Measurements from ENCODE around the gene ACTL7B. TPM values are rescaled to one million over a fixed set of nuclear protein-coding genes. Genes with fewer than 3 reads are reported as not detected.
A peak's percentile ranks its signal among the peaks of the same experiment; 100 is the strongest.

ACTL7B gene
- total and polyA plus RNA-seq, 2 experiments from 2014 or later: not detected

DNA sequence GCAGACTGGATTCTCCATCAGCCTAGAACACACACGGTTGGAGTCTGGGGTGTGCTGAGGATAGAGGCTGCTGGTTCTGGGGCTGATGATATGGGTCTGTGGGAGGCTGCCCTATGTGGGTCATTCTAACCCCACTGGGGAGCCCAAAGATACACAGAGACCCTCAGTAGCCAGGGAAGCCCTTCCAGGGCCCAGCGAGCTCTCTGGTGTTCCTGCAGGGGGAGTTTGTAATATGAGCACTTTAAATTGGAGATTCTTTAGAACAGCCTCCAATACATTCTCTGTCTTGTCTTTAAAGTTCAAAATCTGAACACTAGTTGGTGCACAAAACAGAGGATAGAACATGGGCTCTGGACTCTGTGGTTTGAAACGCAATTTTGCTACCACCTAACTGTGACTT, 8.7 kb upstream of the ACTL7B start:
- no peaks in the 10 kb centered on the region for H3K9me3 Mint-ChIP-seq
- no peaks in the 10 kb centered on the region for H3K4me1 ChIP-seq (ENCODE audit: insufficient read depth)
- H3K4me3 Mint-ChIP-seq: no peak overlapping the region
- H3K9me2 ChIP-seq (ENCODE audit: insufficient read depth): no peaks in the 10 kb centered on the region
- H3K36me3 ChIP-seq (ENCODE audit: insufficient read depth): no peaks in the 10 kb centered on the region
- peak; percentile 61 for ATAC-seq
- H3K4me3 ChIP-seq: no peak overlapping the region
- H3K27me3 ChIP-seq (ENCODE audit: insufficient read depth): no peaks in the 10 kb centered on the region
- H3K27me3 Mint-ChIP-seq (ENCODE audit: insufficient read depth, low read depth, poor library complexity): peaks cover 4% of the 10 kb centered on the region
- no peaks in the 10 kb centered on the region for H3K4me1 Mint-ChIP-seq
- TF ChIP-seq CREB1 (CRISPR knock-in tag; IDR thresholded peaks at IDR 0.05; ENCODE audit: low read depth): no peak
- no peak for TF ChIP-seq STAT1 (IDR thresholded peaks at IDR 0.05; ENCODE audit: unreplicated experiment)
- TF ChIP-seq, protein P1, sequence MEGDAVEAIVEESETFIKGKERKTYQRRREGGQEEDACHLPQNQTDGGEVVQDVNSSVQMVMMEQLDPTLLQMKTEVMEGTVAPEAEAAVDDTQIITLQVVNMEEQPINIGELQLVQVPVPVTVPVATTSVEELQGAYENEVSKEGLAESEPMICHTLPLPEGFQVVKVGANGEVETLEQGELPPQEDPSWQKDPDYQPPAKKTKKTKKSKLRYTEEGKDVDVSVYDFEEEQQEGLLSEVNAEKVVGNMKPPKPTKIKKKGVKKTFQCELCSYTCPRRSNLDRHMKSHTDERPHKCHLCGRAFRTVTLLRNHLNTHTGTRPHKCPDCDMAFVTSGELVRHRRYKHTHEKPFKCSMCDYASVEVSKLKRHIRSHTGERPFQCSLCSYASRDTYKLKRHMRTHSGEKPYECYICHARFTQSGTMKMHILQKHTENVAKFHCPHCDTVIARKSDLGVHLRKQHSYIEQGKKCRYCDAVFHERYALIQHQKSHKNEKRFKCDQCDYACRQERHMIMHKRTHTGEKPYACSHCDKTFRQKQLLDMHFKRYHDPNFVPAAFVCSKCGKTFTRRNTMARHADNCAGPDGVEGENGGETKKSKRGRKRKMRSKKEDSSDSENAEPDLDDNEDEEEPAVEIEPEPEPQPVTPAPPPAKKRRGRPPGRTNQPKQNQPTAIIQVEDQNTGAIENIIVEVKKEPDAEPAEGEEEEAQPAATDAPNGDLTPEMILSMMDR (conservative IDR thresholded peaks at IDR 0.05; ENCODE audit: low read depth in 2 of 2): no peak; a peak in 1 of 4 replicates
- TF ChIP-seq, protein P2, sequence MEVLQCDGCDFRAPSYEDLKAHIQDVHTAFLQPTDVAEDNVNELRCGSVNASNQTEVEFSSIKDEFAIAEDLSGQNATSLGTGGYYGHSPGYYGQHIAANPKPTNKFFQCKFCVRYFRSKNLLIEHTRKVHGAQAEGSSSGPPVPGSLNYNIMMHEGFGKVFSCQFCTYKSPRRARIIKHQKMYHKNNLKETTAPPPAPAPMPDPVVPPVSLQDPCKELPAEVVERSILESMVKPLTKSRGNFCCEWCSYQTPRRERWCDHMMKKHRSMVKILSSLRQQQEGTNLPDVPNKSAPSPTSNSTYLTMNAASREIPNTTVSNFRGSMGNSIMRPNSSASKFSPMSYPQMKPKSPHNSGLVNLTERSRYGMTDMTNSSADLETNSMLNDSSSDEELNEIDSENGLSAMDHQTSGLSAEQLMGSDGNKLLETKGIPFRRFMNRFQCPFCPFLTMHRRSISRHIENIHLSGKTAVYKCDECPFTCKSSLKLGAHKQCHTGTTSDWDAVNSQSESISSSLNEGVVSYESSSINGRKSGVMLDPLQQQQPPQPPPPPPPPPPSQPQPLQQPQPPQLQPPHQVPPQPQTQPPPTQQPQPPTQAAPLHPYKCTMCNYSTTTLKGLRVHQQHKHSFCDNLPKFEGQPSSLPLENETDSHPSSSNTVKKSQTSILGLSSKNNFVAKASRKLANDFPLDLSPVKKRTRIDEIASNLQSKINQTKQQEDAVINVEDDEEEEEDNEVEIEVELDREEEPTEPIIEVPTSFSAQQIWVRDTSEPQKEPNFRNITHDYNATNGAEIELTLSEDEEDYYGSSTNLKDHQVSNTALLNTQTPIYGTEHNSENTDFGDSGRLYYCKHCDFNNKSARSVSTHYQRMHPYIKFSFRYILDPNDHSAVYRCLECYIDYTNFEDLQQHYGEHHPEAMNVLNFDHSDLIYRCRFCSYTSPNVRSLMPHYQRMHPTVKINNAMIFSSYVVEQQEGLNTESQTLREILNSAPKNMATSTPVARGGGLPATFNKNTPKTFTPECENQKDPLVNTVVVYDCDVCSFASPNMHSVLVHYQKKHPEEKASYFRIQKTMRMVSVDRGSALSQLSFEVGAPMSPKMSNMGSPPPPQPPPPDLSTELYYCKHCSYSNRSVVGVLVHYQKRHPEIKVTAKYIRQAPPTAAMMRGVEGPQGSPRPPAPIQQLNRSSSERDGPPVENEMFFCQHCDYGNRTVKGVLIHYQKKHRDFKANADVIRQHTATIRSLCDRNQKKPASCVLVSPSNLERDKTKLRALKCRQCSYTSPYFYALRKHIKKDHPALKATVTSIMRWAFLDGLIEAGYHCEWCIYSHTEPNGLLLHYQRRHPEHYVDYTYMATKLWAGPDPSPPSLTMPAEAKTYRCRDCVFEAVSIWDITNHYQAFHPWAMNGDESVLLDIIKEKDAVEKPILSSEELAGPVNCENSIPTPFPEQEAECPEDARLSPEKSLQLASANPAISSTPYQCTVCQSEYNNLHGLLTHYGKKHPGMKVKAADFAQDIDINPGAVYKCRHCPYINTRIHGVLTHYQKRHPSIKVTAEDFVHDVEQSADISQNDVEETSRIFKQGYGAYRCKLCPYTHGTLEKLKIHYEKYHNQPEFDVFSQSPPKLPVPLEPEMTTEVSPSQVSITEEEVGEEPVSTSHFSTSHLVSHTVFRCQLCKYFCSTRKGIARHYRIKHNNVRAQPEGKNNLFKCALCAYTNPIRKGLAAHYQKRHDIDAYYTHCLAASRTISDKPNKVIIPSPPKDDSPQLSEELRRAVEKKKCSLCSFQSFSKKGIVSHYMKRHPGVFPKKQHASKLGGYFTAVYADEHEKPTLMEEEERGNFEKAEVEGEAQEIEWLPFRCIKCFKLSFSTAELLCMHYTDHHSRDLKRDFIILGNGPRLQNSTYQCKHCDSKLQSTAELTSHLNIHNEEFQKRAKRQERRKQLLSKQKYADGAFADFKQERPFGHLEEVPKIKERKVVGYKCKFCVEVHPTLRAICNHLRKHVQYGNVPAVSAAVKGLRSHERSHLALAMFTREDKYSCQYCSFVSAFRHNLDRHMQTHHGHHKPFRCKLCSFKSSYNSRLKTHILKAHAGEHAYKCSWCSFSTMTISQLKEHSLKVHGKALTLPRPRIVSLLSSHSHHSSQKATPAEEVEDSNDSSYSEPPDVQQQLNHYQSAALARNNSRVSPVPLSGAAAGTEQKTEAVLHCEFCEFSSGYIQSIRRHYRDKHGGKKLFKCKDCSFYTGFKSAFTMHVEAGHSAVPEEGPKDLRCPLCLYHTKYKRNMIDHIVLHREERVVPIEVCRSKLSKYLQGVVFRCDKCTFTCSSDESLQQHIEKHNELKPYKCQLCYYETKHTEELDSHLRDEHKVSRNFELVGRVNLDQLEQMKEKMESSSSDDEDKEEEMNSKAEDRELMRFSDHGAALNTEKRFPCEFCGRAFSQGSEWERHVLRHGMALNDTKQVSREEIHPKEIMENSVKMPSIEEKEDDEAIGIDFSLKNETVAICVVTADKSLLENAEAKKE (CRISPR knock-in tag; IDR thresholded peaks at IDR 0.05): no peak
- TF ChIP-seq JUNB (IDR thresholded peaks at IDR 0.05; ENCODE audit: unreplicated experiment): no peak
- TF ChIP-seq EZH2 (IDR thresholded peaks at IDR 0.05; ENCODE audit: low read depth, unreplicated experiment): no peak
- TF ChIP-seq, protein P3, sequence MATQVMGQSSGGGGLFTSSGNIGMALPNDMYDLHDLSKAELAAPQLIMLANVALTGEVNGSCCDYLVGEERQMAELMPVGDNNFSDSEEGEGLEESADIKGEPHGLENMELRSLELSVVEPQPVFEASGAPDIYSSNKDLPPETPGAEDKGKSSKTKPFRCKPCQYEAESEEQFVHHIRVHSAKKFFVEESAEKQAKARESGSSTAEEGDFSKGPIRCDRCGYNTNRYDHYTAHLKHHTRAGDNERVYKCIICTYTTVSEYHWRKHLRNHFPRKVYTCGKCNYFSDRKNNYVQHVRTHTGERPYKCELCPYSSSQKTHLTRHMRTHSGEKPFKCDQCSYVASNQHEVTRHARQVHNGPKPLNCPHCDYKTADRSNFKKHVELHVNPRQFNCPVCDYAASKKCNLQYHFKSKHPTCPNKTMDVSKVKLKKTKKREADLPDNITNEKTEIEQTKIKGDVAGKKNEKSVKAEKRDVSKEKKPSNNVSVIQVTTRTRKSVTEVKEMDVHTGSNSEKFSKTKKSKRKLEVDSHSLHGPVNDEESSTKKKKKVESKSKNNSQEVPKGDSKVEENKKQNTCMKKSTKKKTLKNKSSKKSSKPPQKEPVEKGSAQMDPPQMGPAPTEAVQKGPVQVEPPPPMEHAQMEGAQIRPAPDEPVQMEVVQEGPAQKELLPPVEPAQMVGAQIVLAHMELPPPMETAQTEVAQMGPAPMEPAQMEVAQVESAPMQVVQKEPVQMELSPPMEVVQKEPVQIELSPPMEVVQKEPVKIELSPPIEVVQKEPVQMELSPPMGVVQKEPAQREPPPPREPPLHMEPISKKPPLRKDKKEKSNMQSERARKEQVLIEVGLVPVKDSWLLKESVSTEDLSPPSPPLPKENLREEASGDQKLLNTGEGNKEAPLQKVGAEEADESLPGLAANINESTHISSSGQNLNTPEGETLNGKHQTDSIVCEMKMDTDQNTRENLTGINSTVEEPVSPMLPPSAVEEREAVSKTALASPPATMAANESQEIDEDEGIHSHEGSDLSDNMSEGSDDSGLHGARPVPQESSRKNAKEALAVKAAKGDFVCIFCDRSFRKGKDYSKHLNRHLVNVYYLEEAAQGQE (IDR thresholded peaks at IDR 0.05; ENCODE audit: unreplicated experiment): no peak
- no peak for TF ChIP-seq POLR2AphosphoS5 (IDR thresholded peaks at IDR 0.05; ENCODE audit: low read depth)
- TF ChIP-seq ZNF114 (CRISPR knock-in tag; IDR thresholded peaks at IDR 0.05): no peak
- no peak for TF ChIP-seq NANOG (IDR thresholded peaks at IDR 0.05; ENCODE audit: borderline replicate concordance)
- TF ChIP-seq ZNF331 (CRISPR knock-in tag; IDR thresholded peaks at IDR 0.05; ENCODE audit: low read depth): no peak
- TF ChIP-seq, protein P4, sequence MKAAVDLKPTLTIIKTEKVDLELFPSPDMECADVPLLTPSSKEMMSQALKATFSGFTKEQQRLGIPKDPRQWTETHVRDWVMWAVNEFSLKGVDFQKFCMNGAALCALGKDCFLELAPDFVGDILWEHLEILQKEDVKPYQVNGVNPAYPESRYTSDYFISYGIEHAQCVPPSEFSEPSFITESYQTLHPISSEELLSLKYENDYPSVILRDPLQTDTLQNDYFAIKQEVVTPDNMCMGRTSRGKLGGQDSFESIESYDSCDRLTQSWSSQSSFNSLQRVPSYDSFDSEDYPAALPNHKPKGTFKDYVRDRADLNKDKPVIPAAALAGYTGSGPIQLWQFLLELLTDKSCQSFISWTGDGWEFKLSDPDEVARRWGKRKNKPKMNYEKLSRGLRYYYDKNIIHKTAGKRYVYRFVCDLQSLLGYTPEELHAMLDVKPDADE (IDR thresholded peaks at IDR 0.05): no peak
- no peak for TF ChIP-seq EZH2phosphoT487 (IDR thresholded peaks at IDR 0.05; ENCODE audit: unreplicated experiment)
- H4K20me1 ChIP-seq (replicated peaks; ENCODE audit: insufficient read depth): no peaks in the 10 kb centered on the region
- DNase-seq (ENCODE audit: low spot score): peak; percentile 26
- H3K4me2 ChIP-seq: no peak overlapping the region
- peaks cover 4% of the 10 kb centered on the region; the same call in 1 of the 3 replicates for H3K36me3 Mint-ChIP-seq (ENCODE audit: low read depth)
- no peaks in the 10 kb centered on the region for H3K79me2 ChIP-seq (replicated peaks; ENCODE audit: insufficient read depth)
- H3F3A ChIP-seq (replicated peaks; ENCODE audit: low read depth): no peaks in the 10 kb centered on the region
- no peak overlapping the region for H2AFZ ChIP-seq
- no peak overlapping the region for H3K27ac Mint-ChIP-seq
- H3K27ac ChIP-seq (ENCODE audit: low read depth): no peak overlapping the region

Measured in GM23338 (cell line).